ENCODE results near the gene ADAM15. TPM values are rescaled to one million over a fixed set of nuclear protein-coding genes. Genes with fewer than 3 reads are reported as not detected.

Gene ADAM15
- total RNA-seq, 1 experiment from 2014 or later: 30.6 TPM

DNA sequence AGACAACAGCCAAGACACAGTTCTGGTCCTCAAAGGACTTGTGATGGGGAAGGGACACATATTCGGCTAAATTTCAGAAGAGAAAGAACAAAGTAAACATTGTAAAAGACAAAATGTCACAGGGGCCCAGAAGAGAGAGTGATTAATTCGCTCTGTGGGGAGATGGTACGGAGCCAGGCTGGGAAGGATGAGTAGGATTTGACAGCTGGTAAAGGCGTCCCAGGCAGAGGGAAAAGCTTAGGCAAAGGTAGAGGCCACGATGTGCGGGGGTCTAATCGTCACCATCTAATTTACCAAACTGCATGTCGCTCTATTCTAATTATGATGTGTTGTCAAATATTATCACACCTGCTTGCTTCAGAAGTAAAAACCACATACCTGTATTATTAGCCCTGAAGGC lies 59.3 kb downstream of the ADAM15 start:
- Mint-ChIP-seq H3K4me1 (peaks cover 2 to 4% of the 10 kb centered on the region in 2 experiments; a peak in 1 of 4 replicates), H3K27ac (no peak overlapping the region), H3K4me3 (no peak overlapping the region), H3K27me3 (ENCODE audit: low read depth) (peaks cover 35% of the 10 kb centered on the region), H3K9me3 (no peaks in the 10 kb centered on the region), H3K36me3 (ENCODE audit: insufficient read depth in 1 of 3, low read depth in 3 of 3) (no peaks in the 10 kb centered on the region)
- Histone ChIP-seq H4K91ac (ENCODE audit: insufficient read length, low read depth, low read length) (no peak overlapping the region), H4K5ac (ENCODE audit: insufficient read length, low read depth, low read length) (no peak overlapping the region), H3K27me3 (ENCODE audit: insufficient read depth, low read length) (no peaks in the 10 kb centered on the region), H3K4me2 (ENCODE audit: insufficient read depth, insufficient read length, low read length) (no peak overlapping the region), H4K20me1 (ENCODE audit: control insufficient read depth, insufficient read depth, insufficient read length) (no peaks in the 10 kb centered on the region), H3T11ph (ENCODE audit: low read length) (no peak overlapping the region), H3K23me2 (ENCODE audit: insufficient read length, low read depth, low read length, poor library complexity, severe bottlenecking) (no peaks in the 10 kb centered on the region), H3K56ac (ENCODE audit: insufficient read length, low read depth, low read length) (no peak overlapping the region), H3K9me3 (ENCODE audit: control insufficient read depth, low read depth, low read length) (no peaks in the 10 kb centered on the region), H3K18ac (ENCODE audit: insufficient read length, low read depth, low read length) (no peak overlapping the region), H3K79me2 (ENCODE audit: insufficient read depth, low read length) (no peaks in the 10 kb centered on the region), H3K4ac (ENCODE audit: low read depth, low read length) (no peak overlapping the region), H3K4me1 (ENCODE audit: insufficient read depth, low read length) (no peaks in the 10 kb centered on the region), H2BK12ac (ENCODE audit: insufficient read length, low read depth, low read length) (no peak overlapping the region), H2BK5ac (ENCODE audit: insufficient read length, low read length) (no peak overlapping the region), H2AFZ (ENCODE audit: low read length) (no peak overlapping the region), H3K14ac (ENCODE audit: insufficient read depth, low read length) (no peak overlapping the region), H3K23ac (ENCODE audit: insufficient read length, low read depth, low read length) (no peak overlapping the region), H3K27ac (ENCODE audit: insufficient read length, low read depth, low read length) (no peak overlapping the region), H4K8ac (replicated peaks; ENCODE audit: insufficient read length, low read depth, low read length) (no peak overlapping the region), H2BK120ac (ENCODE audit: low read depth, low read length, poor library complexity, severe bottlenecking) (no peak overlapping the region), H3K79me1 (ENCODE audit: insufficient read depth, low read depth, low read length, poor library complexity, severe bottlenecking) (no peaks in the 10 kb centered on the region), H2AK5ac (ENCODE audit: insufficient read length, low read length) (no peak overlapping the region), H3K9ac (ENCODE audit: extremely low read depth, insufficient read length, low read length) (no peak overlapping the region), H2BK20ac (ENCODE audit: low read depth, low read length, poor library complexity, severe bottlenecking) (no peak overlapping the region), H2BK15ac (ENCODE audit: low read depth, low read length) (no peak overlapping the region)
- WGBS (ENCODE audit: extremely low coverage, insufficient read length, low lambda C conversion rate): no CpG with 5 or more reads among the region's 8 CpGs
- DNase-seq: no peak
- TF ChIP-seq, protein P1, sequence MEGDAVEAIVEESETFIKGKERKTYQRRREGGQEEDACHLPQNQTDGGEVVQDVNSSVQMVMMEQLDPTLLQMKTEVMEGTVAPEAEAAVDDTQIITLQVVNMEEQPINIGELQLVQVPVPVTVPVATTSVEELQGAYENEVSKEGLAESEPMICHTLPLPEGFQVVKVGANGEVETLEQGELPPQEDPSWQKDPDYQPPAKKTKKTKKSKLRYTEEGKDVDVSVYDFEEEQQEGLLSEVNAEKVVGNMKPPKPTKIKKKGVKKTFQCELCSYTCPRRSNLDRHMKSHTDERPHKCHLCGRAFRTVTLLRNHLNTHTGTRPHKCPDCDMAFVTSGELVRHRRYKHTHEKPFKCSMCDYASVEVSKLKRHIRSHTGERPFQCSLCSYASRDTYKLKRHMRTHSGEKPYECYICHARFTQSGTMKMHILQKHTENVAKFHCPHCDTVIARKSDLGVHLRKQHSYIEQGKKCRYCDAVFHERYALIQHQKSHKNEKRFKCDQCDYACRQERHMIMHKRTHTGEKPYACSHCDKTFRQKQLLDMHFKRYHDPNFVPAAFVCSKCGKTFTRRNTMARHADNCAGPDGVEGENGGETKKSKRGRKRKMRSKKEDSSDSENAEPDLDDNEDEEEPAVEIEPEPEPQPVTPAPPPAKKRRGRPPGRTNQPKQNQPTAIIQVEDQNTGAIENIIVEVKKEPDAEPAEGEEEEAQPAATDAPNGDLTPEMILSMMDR (conservative IDR thresholded peaks at IDR 0.05): no peak
